ENCODE data around the gene B4GALNT2. TPM values are rescaled to one million over a fixed set of nuclear protein-coding genes. Genes with fewer than 3 reads are reported as not detected.

Gene B4GALNT2
- total RNA-seq, 3 donors from 2014 or later, result 0.15 to 0.66 TPM; not detected in 1

- H3K4me3 ChIP-seq, result no peak overlapping the region
- H3K36me3 ChIP-seq, result no peaks in the 10 kb centered on the region
- no peak for DNase-seq (ENCODE audit: low spot score in 2 of 2)
- H3K27me3 ChIP-seq, result peaks cover 3 to 20% of the 10 kb centered on the region in 2 donors
- H3K9me3 ChIP-seq, result no peaks in the 10 kb centered on the region
- no peak for TF ChIP-seq CTCF (IDR thresholded peaks at IDR 0.05)
- intact Hi-C loops (cut with DNase I; ENCODE audit: low total_unique reads), result loop anchor here (5.0 kb wide), 1 partner anchor 331 kb away; no protein-coding TSS in a partner anchor
- peak overlapping the region in 1 of 2 donors; percentile 52 for H3K27ac ChIP-seq
- H3K4me1 ChIP-seq, result no peaks in the 10 kb centered on the region
Observed at GRCh38 chr17:49216482-49216881, 83.9 kb downstream of the B4GALNT2 start.

GRCh38 chr17:49216953-49217650 lies 84.5 kb downstream of the B4GALNT2 start:
- peaks cover 3 to 20% of the 10 kb centered on the region in 2 donors for H3K27me3 ChIP-seq
- H3K9me3 ChIP-seq, result no peaks in the 10 kb centered on the region
- intact Hi-C loops (cut with DNase I; ENCODE audit: low total_unique reads), result loop anchor here (5.0 kb wide), 1 partner anchor 330 kb away; no protein-coding TSS in a partner anchor
- no peaks in the 10 kb centered on the region for H3K4me1 ChIP-seq
- H3K36me3 ChIP-seq, result no peaks in the 10 kb centered on the region
- peak overlapping the region in 1 of 2 donors; percentile 52 for H3K27ac ChIP-seq
- no peak for TF ChIP-seq CTCF (IDR thresholded peaks at IDR 0.05)
- peak; percentile 48 to 66 (median 55) for TF ChIP-seq POLR2AphosphoS5 (IDR thresholded peaks at IDR 0.05)
- no peak for TF ChIP-seq POLR2A (IDR thresholded peaks at IDR 0.05)
- H3K4me3 ChIP-seq, result no peak overlapping the region
- no peak for DNase-seq (ENCODE audit: low spot score in 2 of 2)

GRCh38 chr17:49217651-49218413 lies 85.3 kb downstream of the B4GALNT2 start:
- peak overlapping the region in 1 of 2 donors; percentile 25 for H3K27ac ChIP-seq
- no peaks in the 10 kb centered on the region for H3K9me3 ChIP-seq
- H3K27me3 ChIP-seq, result peaks cover 3 to 26% of the 10 kb centered on the region in 2 donors
- H3K36me3 ChIP-seq, result no peaks in the 10 kb centered on the region
- TF ChIP-seq POLR2AphosphoS5 (IDR thresholded peaks at IDR 0.05) (peak in 2 of 3 donors; percentile 35 to 64), CTCF (IDR thresholded peaks at IDR 0.05) (no peak)
- H3K4me3 ChIP-seq, result no peak overlapping the region
- DNase-seq (ENCODE audit: low spot score in 2 of 2), result no peak
- intact Hi-C loops (cut with DNase I; ENCODE audit: low total_unique reads), result loop anchor here (5.0 kb wide), 1 partner anchor 329 kb away; no protein-coding TSS in a partner anchor
- no peaks in the 10 kb centered on the region for H3K4me1 ChIP-seq

GRCh38 chr17:49218941-49219913 lies 86.7 kb downstream of the B4GALNT2 start:
- DNase-seq (ENCODE audit: low spot score in 2 of 2), result no peak
- peak overlapping the region in 1 of 3 donors; percentile 7 for H3K4me3 ChIP-seq
- H3K27ac ChIP-seq, result no peak overlapping the region
- peaks cover 4 to 40% of the 10 kb centered on the region in 2 donors for H3K27me3 ChIP-seq
- intact Hi-C loops (cut with DNase I; ENCODE audit: low total_unique reads), result loop anchor here (5.0 kb wide), 1 partner anchor 328 kb away; no protein-coding TSS in a partner anchor
- TF ChIP-seq CTCF (IDR thresholded peaks at IDR 0.05), result no peak
- TF ChIP-seq POLR2AphosphoS5 (IDR thresholded peaks at IDR 0.05), result no peak
- no peak for TF ChIP-seq POLR2A (IDR thresholded peaks at IDR 0.05)
- H3K9me3 ChIP-seq, result no peaks in the 10 kb centered on the region
- peaks cover 0 to 8% of the 10 kb centered on the region in 2 donors for H3K4me1 ChIP-seq
- no peaks in the 10 kb centered on the region for H3K36me3 ChIP-seq
